GM21786 (cell line): ENCODE data around the gene RPN1.
"Not testable (repeated sequence)": the region's sequence is repeated elsewhere in the genome, so short reads cannot be mapped to it uniquely, and the experiment has no call there.

Experiments
- ATAC-seq: cut with Tn5 transposase; IDR thresholded peaks from one replicate; pipeline ENCODE4 v1.9.1; 2021; ENCODE audit not compliant: unreplicated experiment

Gene RPN1

GRCh38 chr3:128650096-128651050, at the start of gene RPN1:
TSS of gene RPN1 (minus strand) at chr3:128650818. CDS start at chr3:128650800, 18 bp downstream.
- ATAC-seq, result peak; percentile 94

- no peak for ATAC-seq
These were observed 47.8 kb upstream of the RPN1 start for GRCh38 chr3:128698211-128699047.

GRCh38 chr3:128697341-128697740, 46.7 kb upstream of the RPN1 start:
- no peak for ATAC-seq

- ATAC-seq, result no peak
These were observed 43.1 kb upstream of the RPN1 start for GRCh38 chr3:128693696-128694095.

- ATAC-seq, result no peak
These were observed 38.4 kb upstream of the RPN1 start for GRCh38 chr3:128689060-128689459.

- no peak for ATAC-seq
These were observed 35.8 kb upstream of the RPN1 start for GRCh38 chr3:128686465-128686864.

- no peak for ATAC-seq
These were observed 34.5 kb upstream of the RPN1 start for GRCh38 chr3:128684986-128685726.

GRCh38 chr3:128683957-128684356, 33.3 kb upstream of the RPN1 start:
- no peak for ATAC-seq

- no peak for ATAC-seq
These were observed 30.8 kb upstream of the RPN1 start for GRCh38 chr3:128681369-128681829.

- ATAC-seq, result peak; percentile 94
These were observed 30.2 kb upstream of the RPN1 start for GRCh38 chr3:128680603-128681368.

- no peak for ATAC-seq
These were observed 28.7 kb upstream of the RPN1 start for GRCh38 chr3:128679338-128679737.

- ATAC-seq, result not testable (repeated sequence)
These were observed 25.2 kb upstream of the RPN1 start for GRCh38 chr3:128675802-128676201.

- no peak for ATAC-seq
These were observed 23.7 kb upstream of the RPN1 start for GRCh38 chr3:128674161-128674784.

- ATAC-seq, result no peak
These were observed 17.0 kb upstream of the RPN1 start for GRCh38 chr3:128667641-128668040.

GRCh38 chr3:128665362-128666021, 14.9 kb upstream of the RPN1 start:
- no peak for ATAC-seq

- no peak for ATAC-seq
These were observed 12.5 kb upstream of the RPN1 start for GRCh38 chr3:128663151-128663550.

- ATAC-seq, result no peak
These were observed 4.9 kb upstream of the RPN1 start for GRCh38 chr3:128655531-128655930.

- not testable (repeated sequence) for ATAC-seq
These were observed 3.6 kb upstream of the RPN1 start for GRCh38 chr3:128653993-128654805.
